Measurements from ENCODE around the gene ALDH1A2. TPM values are rescaled to one million over a fixed set of nuclear protein-coding genes. Genes with fewer than 3 reads are reported as not detected.
"Not testable (repeated sequence)": the region's sequence is repeated elsewhere in the genome, so short reads cannot be mapped to it uniquely, and the experiment has no call there.

The ALDH1A2 gene
- polyA plus RNA-seq, 1 donor (not counting 4 experiments of a cell fraction or from before 2014, with no cell fraction given), result 1.9 TPM

- dilution Hi-C loops (cut with MboI; ENCODE audit: extremely low pct_ligation_motif_present, low sequenced_read_pairs), result no loop called here
- Histone ChIP-seq H3K9me1 (ENCODE audit: control insufficient read depth, extremely low read depth, insufficient read depth, low read length) (no peaks in the 10 kb centered on the region), H3K79me2 (ENCODE audit: control insufficient read depth, insufficient read depth, low read length) (no peaks in the 10 kb centered on the region), H3K4me2 (ENCODE audit: control insufficient read depth, extremely low read depth, insufficient read depth, low read depth, low read length) (no peak overlapping the region), H3K9me3 (ENCODE audit: control insufficient read depth, low read depth, low read length) (no peaks in the 10 kb centered on the region), H3K4me3 (ENCODE audit: control insufficient read depth in 2 of 3, extremely low read depth in 1 of 3, insufficient read depth in 2 of 3, low read depth in 1 of 3, low read length in 3 of 3) (no peak overlapping the region), H4K20me1 (ENCODE audit: control insufficient read depth, extremely low read depth, insufficient read depth, low read length) (no peaks in the 10 kb centered on the region), H3K4me1 (ENCODE audit: control insufficient read depth, extremely low read depth, insufficient read depth, low read length) (peaks cover 25% of the 10 kb centered on the region), H3K27ac (ENCODE audit: control insufficient read depth, insufficient read depth, low read length) (no peak overlapping the region), H3K27me3 (ENCODE audit: control insufficient read depth, extremely low read depth, insufficient read depth, low read length) (no peaks in the 10 kb centered on the region), H2AFZ (ENCODE audit: control insufficient read depth, low read length) (no peak overlapping the region), H3K36me3 (ENCODE audit: control insufficient read depth in 2 of 2, extremely low read depth in 1 of 2, insufficient read depth in 2 of 2, low read length in 2 of 2) (no peaks in the 10 kb centered on the region), H3K9ac (ENCODE audit: control insufficient read depth, extremely low read depth, insufficient read depth, low read length) (no peak overlapping the region)
- no peak for FAIRE-seq
- DNase-seq (ENCODE audit: low read depth, low spot score), result no peak
- TF ChIP-seq CTCF (optimal IDR thresholded peaks at IDR 0.05 in 1 of 3, IDR thresholded peaks at IDR 0.05 in 1 of 3, conservative IDR thresholded peaks at IDR 0.05 in 1 of 3; ENCODE audit: extremely low read depth in 1 of 3, insufficient read depth in 2 of 3, low read length in 3 of 3), result no peak
- TF ChIP-seq EZH2 (IDR thresholded peaks at IDR 0.05; ENCODE audit: low read length), result no peak
Measured at GRCh38 chr15:58037723-58038301, 27.7 kb downstream of the ALDH1A2 start.

GRCh38 chr15:58036579-58036978 lies 28.9 kb downstream of the ALDH1A2 start:
- TF ChIP-seq CTCF (optimal IDR thresholded peaks at IDR 0.05 in 1 of 3, IDR thresholded peaks at IDR 0.05 in 1 of 3, conservative IDR thresholded peaks at IDR 0.05 in 1 of 3; ENCODE audit: extremely low read depth in 1 of 3, insufficient read depth in 2 of 3, low read length in 3 of 3), result no peak
- no peak for TF ChIP-seq EZH2 (IDR thresholded peaks at IDR 0.05; ENCODE audit: low read length)
- no peak overlapping the region for H3K27ac ChIP-seq (ENCODE audit: control insufficient read depth, insufficient read depth, low read length)
- FAIRE-seq (no peak), DNase-seq (ENCODE audit: low read depth, low spot score) (no peak)
- H3K27me3 ChIP-seq (ENCODE audit: control insufficient read depth, extremely low read depth, insufficient read depth, low read length), result no peaks in the 10 kb centered on the region
- H3K9me3 ChIP-seq (ENCODE audit: control insufficient read depth, low read depth, low read length), result no peaks in the 10 kb centered on the region
- H3K4me1 ChIP-seq (ENCODE audit: control insufficient read depth, extremely low read depth, insufficient read depth, low read length), result peaks cover 25% of the 10 kb centered on the region
- dilution Hi-C loops (cut with MboI; ENCODE audit: extremely low pct_ligation_motif_present, low sequenced_read_pairs), result no loop called here
- no peak overlapping the region for H3K9ac ChIP-seq (ENCODE audit: control insufficient read depth, extremely low read depth, insufficient read depth, low read length)
- no peaks in the 10 kb centered on the region for H3K36me3 ChIP-seq (ENCODE audit: control insufficient read depth in 2 of 2, extremely low read depth in 1 of 2, insufficient read depth in 2 of 2, low read length in 2 of 2)
- H3K79me2 ChIP-seq (ENCODE audit: control insufficient read depth, insufficient read depth, low read length), result no peaks in the 10 kb centered on the region
- H3K9me1 ChIP-seq (ENCODE audit: control insufficient read depth, extremely low read depth, insufficient read depth, low read length), result no peaks in the 10 kb centered on the region
- H3K4me2 ChIP-seq (ENCODE audit: control insufficient read depth, extremely low read depth, insufficient read depth, low read depth, low read length), result no peak overlapping the region
- H2AFZ ChIP-seq (ENCODE audit: control insufficient read depth, low read length), result no peak overlapping the region
- H4K20me1 ChIP-seq (ENCODE audit: control insufficient read depth, extremely low read depth, insufficient read depth, low read length), result no peaks in the 10 kb centered on the region
- no peak overlapping the region for H3K4me3 ChIP-seq (ENCODE audit: control insufficient read depth in 2 of 3, extremely low read depth in 1 of 3, insufficient read depth in 2 of 3, low read depth in 1 of 3, low read length in 3 of 3)

GRCh38 chr15:58028392-58028791 lies 37.1 kb downstream of the ALDH1A2 start:
- dilution Hi-C loops (cut with MboI; ENCODE audit: extremely low pct_ligation_motif_present, low sequenced_read_pairs); H3K9me3 ChIP-seq (ENCODE audit: control insufficient read depth, low read depth, low read length); H3K9ac ChIP-seq (ENCODE audit: control insufficient read depth, extremely low read depth, insufficient read depth, low read length); H3K4me2 ChIP-seq (ENCODE audit: control insufficient read depth, extremely low read depth, insufficient read depth, low read depth, low read length); H3K27ac ChIP-seq (ENCODE audit: control insufficient read depth, insufficient read depth, low read length); H3K4me3 ChIP-seq (ENCODE audit: control insufficient read depth in 2 of 3, extremely low read depth in 1 of 3, insufficient read depth in 2 of 3, low read depth in 1 of 3, low read length in 3 of 3); H3K9me1 ChIP-seq (ENCODE audit: control insufficient read depth, extremely low read depth, insufficient read depth, low read length); H4K20me1 ChIP-seq (ENCODE audit: control insufficient read depth, extremely low read depth, insufficient read depth, low read length); H2AFZ ChIP-seq (ENCODE audit: control insufficient read depth, low read length); DNase-seq (ENCODE audit: low read depth, low spot score); H3K27me3 ChIP-seq (ENCODE audit: control insufficient read depth, extremely low read depth, insufficient read depth, low read length); H3K4me1 ChIP-seq (ENCODE audit: control insufficient read depth, extremely low read depth, insufficient read depth, low read length); FAIRE-seq; H3K36me3 ChIP-seq (ENCODE audit: control insufficient read depth in 2 of 2, extremely low read depth in 1 of 2, insufficient read depth in 2 of 2, low read length in 2 of 2); H3K79me2 ChIP-seq (ENCODE audit: control insufficient read depth, insufficient read depth, low read length): not testable (repeated sequence)

Measured in keratinocyte (primary cell).